Naive thymus-derived CD8-positive, alpha-beta T cell (primary cell): ENCODE measurements around the gene FOXJ3. TPM values are rescaled to one million over a fixed set of nuclear protein-coding genes. Genes with fewer than 3 reads are reported as not detected.

Experiments used
- ATAC-seq, 2 donors: fragments of 150-1000 bp; cut with Tn5 transposase in 1 of 2; sonication (Bioruptor Pico), chemical (Tn5 transposase) in 1 of 2; 1 replicate in 1 of 2; 2 replicates in 1 of 2; pipeline ENCODE4 v1.10.0; 2021; ENCODE audit warnings: mild to moderate bottlenecking in 2 of 2, moderate library complexity in 2 of 2
- POLR2A ChIA-PET: fragments of 350-600 bp; sonication (Branson Sonifier 250); formaldehyde crosslinking; loops from one replicate; lab custom pipeline; 2021; ENCODE audit warnings: antibody characterized with exemption; lab: Charles Lee
- DNase-seq, 10 donors: peaks; one replicate each; pipeline versions ENCODE4 v3.0.0 to v3.0.0-alpha.2; 2020 to 2022
- H3K27ac Mint-ChIP-seq, 10 donors: one replicate each; pipeline ENCODE4 v1.8.0; 2020 to 2022; ENCODE audit warnings: mild to moderate bottlenecking in 10 of 10, mixed read lengths in 10 of 10, moderate library complexity in 4 of 10, inconsistent platforms in 1 of 10
- H3K27me3 Mint-ChIP-seq, 5 donors: one replicate each; pipeline ENCODE4 v1.8.0; 2021 to 2022; ENCODE audit warnings: mixed read lengths in 5 of 5
- H3K36me3 Mint-ChIP-seq, 3 donors: one replicate each; pipeline ENCODE4 v1.8.0; 2020 to 2022; ENCODE audit warnings: mixed read lengths in 3 of 3, mild to moderate bottlenecking in 2 of 3, inconsistent platforms in 1 of 3
- H3K4me1 Mint-ChIP-seq, 4 donors: one replicate each; pipeline ENCODE4 v1.8.0; 2021 to 2022; ENCODE audit warnings: mixed read lengths in 4 of 4
- H3K4me3 Mint-ChIP-seq, 10 donors: one replicate each; pipeline ENCODE4 v1.8.0; 2020 to 2022; ENCODE audit warnings: mild to moderate bottlenecking in 10 of 10, mixed read lengths in 10 of 10, moderate library complexity in 6 of 10, inconsistent platforms in 1 of 10
- H3K9me3 Mint-ChIP-seq, 9 donors: one replicate each; pipeline ENCODE4 v1.8.0; 2020 to 2022; ENCODE audit warnings: mixed read lengths in 9 of 9, mild to moderate bottlenecking in 3 of 9, inconsistent platforms in 1 of 9, moderate library complexity in 1 of 9
- polyA plus RNA-seq, 3 donors: library from polyadenylated mRNA; unstranded; fragments of 300-500 nt; fragmentation: Illumina TruSeq; gene quantifications; one replicate each; pipeline ENCODE4 v1.2.3, GENCODE V29; 2021
- total RNA-seq, 8 experiments: library from RNA in 2 of 8; stranded (reverse) in 2 of 8; gene quantifications; one replicate each; pipeline ENCODE4 v1.2.3 and lab custom pipeline; 2021 to 2026

The FOXJ3 gene
- total and polyA plus RNA-seq, 5 experiments from 2014 or later, result 30.3 to 112 (median 39.8) TPM

GRCh38 chr1:42264511-42265190 is 70.4 kb downstream of the FOXJ3 start:
- no peak for DNase-seq
- ATAC-seq, result no peak
- H3K4me3 Mint-ChIP-seq, result peak overlapping the region in 1 of 10 donors; percentile 2
- no peaks in the 10 kb centered on the region for H3K27me3 Mint-ChIP-seq
- peak overlapping the region in 1 of 10 donors; percentile 9 for H3K27ac Mint-ChIP-seq
- H3K4me1 Mint-ChIP-seq, result peaks cover 43 to 74% (median 70%) of the 10 kb centered on the region in 4 donors
- no peaks in the 10 kb centered on the region for H3K9me3 Mint-ChIP-seq
- POLR2A ChIA-PET, result no interaction called here
- H3K36me3 Mint-ChIP-seq, result peaks cover 9 to 61% (median 10%) of the 10 kb centered on the region in 3 donors

- Mint-ChIP-seq H3K36me3 (peaks cover 10 to 57% (median 12%) of the 10 kb centered on the region in 3 donors), H3K27ac (no peak overlapping the region), H3K27me3 (no peaks in the 10 kb centered on the region), H3K4me1 (peaks cover 43 to 73% (median 70%) of the 10 kb centered on the region in 4 donors), H3K4me3 (no peak overlapping the region), H3K9me3 (no peaks in the 10 kb centered on the region)
- DNase-seq (no peak), ATAC-seq (no peak)
- POLR2A ChIA-PET, result no interaction called here
Observed at GRCh38 chr1:42263019-42263418, 72.0 kb downstream of the FOXJ3 start.

GRCh38 chr1:42260376-42261070 is 74.5 kb downstream of the FOXJ3 start:
- no peak for ATAC-seq
- Mint-ChIP-seq H3K9me3 (peaks cover 0 to 1% (median 0%) of the 10 kb centered on the region in 9 donors), H3K4me1 (peaks cover 29 to 64% (median 57%) of the 10 kb centered on the region in 4 donors), H3K27me3 (no peaks in the 10 kb centered on the region), H3K4me3 (no peak overlapping the region), H3K27ac (peak overlapping the region in 5 of 10 donors; percentile 15 to 64 (median 41)), H3K36me3 (peaks cover 14 to 55% (median 21%) of the 10 kb centered on the region in 3 donors)
- no peak for DNase-seq
- POLR2A ChIA-PET, result no interaction called here

GRCh38 chr1:42259739-42260064 is 75.3 kb downstream of the FOXJ3 start:
- Mint-ChIP-seq H3K27me3 (no peaks in the 10 kb centered on the region), H3K4me1 (peaks cover 32 to 64% (median 59%) of the 10 kb centered on the region in 4 donors), H3K36me3 (peaks cover 21 to 54% (median 26%) of the 10 kb centered on the region in 3 donors), H3K9me3 (peaks cover 0 to 7% (median 0%) of the 10 kb centered on the region in 9 donors), H3K4me3 (peak overlapping the region in 4 of 10 donors; percentile 0 to 10 (median 2)), H3K27ac (peak overlapping the region in 9 of 10 donors; percentile 3 to 73 (median 25))
- POLR2A ChIA-PET, result no interaction called here
- DNase-seq (no peak), ATAC-seq (no peak)

- Mint-ChIP-seq H3K27ac (peak overlapping the region in 9 of 10 donors; percentile 4 to 73 (median 32)), H3K4me3 (peak overlapping the region in 2 of 10 donors; percentile 10 to 30), H3K27me3 (no peaks in the 10 kb centered on the region), H3K4me1 (peaks cover 30 to 61% (median 56%) of the 10 kb centered on the region in 4 donors), H3K36me3 (peaks cover 20 to 49% (median 24%) of the 10 kb centered on the region in 3 donors), H3K9me3 (peaks cover 0 to 7% (median 0%) of the 10 kb centered on the region in 9 donors)
- POLR2A ChIA-PET, result no interaction called here
- DNase-seq, result peak in 1 of 10 donors; percentile 5
- ATAC-seq, result peak in 1 of 2 donors; percentile 63
Observed at GRCh38 chr1:42259059-42259738, 75.8 kb downstream of the FOXJ3 start.

GRCh38 chr1:42258218-42258617 is 76.8 kb downstream of the FOXJ3 start:
- Mint-ChIP-seq H3K4me3 (peak overlapping the region in 1 of 10 donors; percentile 12), H3K9me3 (peaks cover 0 to 7% (median 0%) of the 10 kb centered on the region in 9 donors), H3K27me3 (no peaks in the 10 kb centered on the region), H3K4me1 (peaks cover 27 to 54% (median 48%) of the 10 kb centered on the region in 4 donors), H3K36me3 (peaks cover 12 to 41% (median 21%) of the 10 kb centered on the region in 3 donors), H3K27ac (peak overlapping the region in 3 of 10 donors; percentile 19 to 78 (median 65))
- no peak for ATAC-seq
- no peak for DNase-seq
- POLR2A ChIA-PET, result no interaction called here

- Mint-ChIP-seq H3K27ac (no peak overlapping the region), H3K4me1 (peaks cover 16 to 40% (median 31%) of the 10 kb centered on the region in 4 donors), H3K9me3 (peaks cover 0 to 22% (median 7%) of the 10 kb centered on the region in 9 donors), H3K4me3 (no peak overlapping the region), H3K27me3 (no peaks in the 10 kb centered on the region), H3K36me3 (peaks cover 27 to 44% (median 40%) of the 10 kb centered on the region in 3 donors)
- POLR2A ChIA-PET, result interaction anchor here (0.7 kb wide), 1 partner anchor 37 kb away, joined by 3 read pairs; no protein-coding TSS in a partner anchor
- ATAC-seq, result no peak
- no peak for DNase-seq
Observed at GRCh38 chr1:42251042-42251441, 84.0 kb downstream of the FOXJ3 start.

GRCh38 chr1:42250164-42250563 is 84.9 kb downstream of the FOXJ3 start:
- Mint-ChIP-seq H3K9me3 (peaks cover 0 to 19% (median 7%) of the 10 kb centered on the region in 9 donors), H3K27ac (peak overlapping the region in 1 of 10 donors; percentile 58), H3K4me3 (no peak overlapping the region), H3K4me1 (peaks cover 22 to 46% (median 37%) of the 10 kb centered on the region in 4 donors), H3K27me3 (no peaks in the 10 kb centered on the region), H3K36me3 (peaks cover 24 to 49% (median 40%) of the 10 kb centered on the region in 3 donors)
- no peak for ATAC-seq
- POLR2A ChIA-PET, result no interaction called here
- no peak for DNase-seq

GRCh38 chr1:42240966-42241755 is 93.9 kb downstream of the FOXJ3 start:
- H3K9me3 Mint-ChIP-seq, result peaks cover 4 to 50% (median 21%) of the 10 kb centered on the region in 9 donors
- H3K36me3 Mint-ChIP-seq, result peaks cover 39 to 63% (median 61%) of the 10 kb centered on the region in 3 donors
- peak overlapping the region in 9 of 10 donors; percentile 11 to 82 (median 53) for H3K27ac Mint-ChIP-seq
- peak overlapping the region in 3 of 10 donors; percentile 28 to 42 (median 30) for H3K4me3 Mint-ChIP-seq
- no peaks in the 10 kb centered on the region for H3K27me3 Mint-ChIP-seq
- H3K4me1 Mint-ChIP-seq, result peaks cover 44 to 63% (median 56%) of the 10 kb centered on the region in 4 donors
- no peak for ATAC-seq
- POLR2A ChIA-PET, result interaction anchor here (1.1 kb wide), 1 partner anchor 29 kb away, joined by 3 read pairs; no protein-coding TSS in a partner anchor
- DNase-seq, result no peak

- no peaks in the 10 kb centered on the region for H3K27me3 Mint-ChIP-seq
- H3K27ac Mint-ChIP-seq, result no peak overlapping the region
- H3K4me3 Mint-ChIP-seq, result no peak overlapping the region
- H3K9me3 Mint-ChIP-seq, result peaks cover 4 to 54% (median 21%) of the 10 kb centered on the region in 9 donors
- ATAC-seq (no peak), DNase-seq (no peak)
- POLR2A ChIA-PET, result no interaction called here
- peaks cover 38 to 60% (median 50%) of the 10 kb centered on the region in 3 donors for H3K36me3 Mint-ChIP-seq
- peaks cover 31 to 48% (median 47%) of the 10 kb centered on the region in 4 donors for H3K4me1 Mint-ChIP-seq
Observed at GRCh38 chr1:42239555-42239954, 95.5 kb downstream of the FOXJ3 start.

GRCh38 chr1:42239041-42239440 is 96.0 kb downstream of the FOXJ3 start:
- DNase-seq (no peak), ATAC-seq (no peak)
- Mint-ChIP-seq H3K27me3 (no peaks in the 10 kb centered on the region), H3K4me1 (peaks cover 28 to 45% (median 44%) of the 10 kb centered on the region in 4 donors), H3K27ac (no peak overlapping the region), H3K4me3 (no peak overlapping the region), H3K36me3 (peaks cover 33 to 60% (median 48%) of the 10 kb centered on the region in 3 donors), H3K9me3 (peaks cover 4 to 49% (median 22%) of the 10 kb centered on the region in 9 donors)
- POLR2A ChIA-PET, result no interaction called here
